ENCODE results near the gene IFT81. TPM values are rescaled to one million over a fixed set of nuclear protein-coding genes. Genes with fewer than 3 reads are reported as not detected.
A peak's percentile ranks its signal among the peaks of the same experiment; 100 is the strongest.
"Not testable (repeated sequence)": the region's sequence is repeated elsewhere in the genome, so short reads cannot be mapped to it uniquely, and the experiment has no call there.

IFT81 gene
- polyA plus RNA-seq, 1 of the 3 experiments (the other 2 are of a cell fraction) = 7.9 TPM

- H3F3A ChIP-seq (replicated peaks; ENCODE audit: insufficient read depth) = peaks cover 5% of the 10 kb centered on the region
- no peaks in the 10 kb centered on the region for H3K9me3 ChIP-seq
- no peak for TF ChIP-seq YY1 (IDR thresholded peaks at IDR 0.05; ENCODE audit: low read depth)
- TF ChIP-seq USF2 (IDR thresholded peaks at IDR 0.05; ENCODE audit: borderline replicate concordance, low read depth, low read length) = no peak
- no peak overlapping the region for H3K4me3 ChIP-seq (ENCODE audit: low read depth in 2 of 2, low read length in 1 of 2)
- no peaks in the 10 kb centered on the region for H3K27me3 ChIP-seq (ENCODE audit: insufficient read depth)
- no peak overlapping the region for H3K9ac ChIP-seq
- no peaks in the 10 kb centered on the region for H3K79me2 ChIP-seq (ENCODE audit: insufficient read depth)
- ChIA-PET POLR2A (interaction anchor here (0.6 kb wide), 1 partner anchor 114 kb away, joined by 3 read pairs; no protein-coding TSS in a partner anchor), CTCF (no interaction called here)
- no peak overlapping the region for H2AFZ ChIP-seq (ENCODE audit: low read depth)
- no peak overlapping the region for H3K4me2 ChIP-seq
- H3K27ac ChIP-seq (ENCODE audit: low read depth in 2 of 2, low read length in 1 of 2) = no peak overlapping the region
- no peak for DNase-seq
- H3K4me1 ChIP-seq (ENCODE audit: control insufficient read depth in 1 of 2, insufficient read depth in 2 of 2, low read depth in 1 of 2, low read length in 1 of 2) = no peaks in the 10 kb centered on the region
- 97% methylated on average over 2 of the region's 2 CpGs for WGBS (ENCODE audit: low lambda C conversion rate)
- no peaks in the 10 kb centered on the region for H3K9me2 ChIP-seq
- H4K20me1 ChIP-seq (ENCODE audit: insufficient read depth) = no peaks in the 10 kb centered on the region
- H3K36me3 ChIP-seq (replicated peaks in 1 of 2; ENCODE audit: control insufficient read depth in 1 of 2, insufficient read depth in 2 of 2, low read length in 1 of 2) = peaks cover 26 to 61% of the 10 kb centered on the region in 2 experiments
These were observed 81.8 kb downstream of the IFT81 start for GRCh38 chr12:110205931-110206330.

- H3K27ac ChIP-seq (ENCODE audit: low read depth in 2 of 2, low read length in 1 of 2) = peak overlapping the region in 1 of 2 experiments; percentile 81; a peak in 2 of 4 replicates
- H3K4me1 ChIP-seq (ENCODE audit: control insufficient read depth in 1 of 2, insufficient read depth in 2 of 2, low read depth in 1 of 2, low read length in 1 of 2); H2AFZ ChIP-seq (ENCODE audit: low read depth); H3K9me3 ChIP-seq; H3K4me3 ChIP-seq (ENCODE audit: low read depth in 2 of 2, low read length in 1 of 2); POLR2A ChIA-PET; H4K20me1 ChIP-seq (ENCODE audit: insufficient read depth); H3K4me2 ChIP-seq; H3K9me2 ChIP-seq; DNase-seq; H3K27me3 ChIP-seq (ENCODE audit: insufficient read depth); H3K79me2 ChIP-seq (ENCODE audit: insufficient read depth): not testable (repeated sequence)
- WGBS (ENCODE audit: low lambda C conversion rate) = 70% methylated on average over 9 of the region's 10 CpGs
- peak; percentile 18; the same call in 1 of the 2 replicates for TF ChIP-seq MAX (IDR thresholded peaks at IDR 0.05; ENCODE audit: low read depth)
- peak; percentile 61 for TF ChIP-seq RXRA (IDR thresholded peaks at IDR 0.05; ENCODE audit: borderline replicate concordance, low read depth)
- peak; percentile 37; the same call in 1 of the 2 replicates for TF ChIP-seq MEF2A (IDR thresholded peaks at IDR 0.05; ENCODE audit: borderline replicate concordance, low read depth)
- peak; percentile 99 for TF ChIP-seq TCF12 (IDR thresholded peaks at IDR 0.05)
- peak; percentile 81; the same call in 1 of the 2 replicates for TF ChIP-seq POLR2AphosphoS5 (IDR thresholded peaks at IDR 0.05; ENCODE audit: low read depth, low read length)
- TF ChIP-seq NFIC (IDR thresholded peaks at IDR 0.05; ENCODE audit: borderline replicate concordance) = peak; percentile 62; the same call in 1 of the 2 replicates
- TF ChIP-seq TEAD4 (IDR thresholded peaks at IDR 0.05; ENCODE audit: borderline replicate concordance, insufficient read depth) = peak; percentile 85
- peak; percentile 72 for TF ChIP-seq PBX3 (IDR thresholded peaks at IDR 0.05)
- peak; percentile 98 for TF ChIP-seq JUND (IDR thresholded peaks at IDR 0.05)
- TF ChIP-seq ZBTB33 (IDR thresholded peaks at IDR 0.05; ENCODE audit: borderline replicate concordance, low read depth) = 0 out of 2 replicates have a peak, but pooled peaks have one; percentile 37
- TF ChIP-seq EP300 (IDR thresholded peaks at IDR 0.05; ENCODE audit: borderline replicate concordance in 1 of 2, low read depth in 1 of 2, low read length in 1 of 2) = peak in 1 of 2 experiments; percentile 76; a peak in 2 of 4 replicates
- TF ChIP-seq FOSL2 (IDR thresholded peaks at IDR 0.05; ENCODE audit: borderline replicate concordance, low read depth) = peak; percentile 97
- TF ChIP-seq FOXM1 (IDR thresholded peaks at IDR 0.05; ENCODE audit: low read depth) = peak; percentile 63; the same call in 1 of the 2 replicates
- CTCF ChIA-PET = interaction anchor here (0.8 to 1.2 kb wide), 2 partner anchors 13 to 84 kb away, joined by 3 to 5 read pairs; no protein-coding TSS in a partner anchor
- H3F3A ChIP-seq (replicated peaks; ENCODE audit: insufficient read depth) = peaks cover 29% of the 10 kb centered on the region
- peak overlapping the region; percentile 37; the same call in 1 of the 2 replicates for H3K9ac ChIP-seq
- H3K36me3 ChIP-seq (replicated peaks in 1 of 2; ENCODE audit: control insufficient read depth in 1 of 2, insufficient read depth in 2 of 2, low read length in 1 of 2) = peaks cover 8 to 58% of the 10 kb centered on the region in 2 experiments
These were observed 87.7 kb downstream of the IFT81 start for GRCh38 chr12:110211639-110212536.
